Astrocyte of the cerebellum (primary cell): ENCODE results near the gene PPP1R12A.
"Not testable (repeated sequence)": the region's sequence is repeated elsewhere in the genome, so short reads cannot be mapped to it uniquely, and the experiment has no call there.

Experiments used
- DNase-seq: peaks from one replicate; pipeline ENCODE4 v3.0.0-alpha.2; 2011; ENCODE audit warnings: low read depth
- H3K4me3 ChIP-seq: 2 replicates; pipeline ENCODE4 v1.5.1; 2011; ENCODE audit warnings: mild to moderate bottlenecking, low read depth, low read length, moderate library complexity
- CTCF ChIP-seq: IDR thresholded peaks from 2 replicates; pipeline ENCODE4 v1.5.1; 2012; ENCODE audit warnings: low read length, low read depth, moderate library complexity, mild to moderate bottlenecking; ENCODE audit errors: missing control alignments
- in situ Hi-C: cut with HindIII; loops from 2 replicates; pipeline ENCODE4 v1.10.0; 2017; ENCODE audit warnings: low sequenced_read_pairs

PPP1R12A gene

GRCh38 chr12:79954037-79954610, 19.2 kb upstream of the PPP1R12A start:
- DNase-seq = no peak
- TF ChIP-seq CTCF = no peak
- in situ Hi-C loops = no loop called here
- H3K4me3 ChIP-seq = no peak overlapping the region

- in situ Hi-C loops = no loop called here
- TF ChIP-seq CTCF = no peak
- no peak overlapping the region for H3K4me3 ChIP-seq
- DNase-seq = no peak
These were observed 14.2 kb upstream of the PPP1R12A start for GRCh38 chr12:79949098-79949497.

GRCh38 chr12:79945433-79945832, 10.5 kb upstream of the PPP1R12A start:
- no peak overlapping the region for H3K4me3 ChIP-seq
- no peak for TF ChIP-seq CTCF
- DNase-seq = no peak
- in situ Hi-C loops = no loop called here

- no peak overlapping the region for H3K4me3 ChIP-seq
- in situ Hi-C loops = no loop called here
- DNase-seq = no peak
- TF ChIP-seq CTCF = no peak
These were observed 9.7 kb upstream of the PPP1R12A start for GRCh38 chr12:79944565-79944964.

GRCh38 chr12:79942846-79943245, 7.9 kb upstream of the PPP1R12A start:
- in situ Hi-C loops = not testable (repeated sequence)

GRCh38 chr12:79939728-79940310, 4.9 kb upstream of the PPP1R12A start:
- in situ Hi-C loops = no loop called here
- H3K4me3 ChIP-seq = no peak overlapping the region
- TF ChIP-seq CTCF = no peak
- DNase-seq = no peak

More at GRCh38 chr12:79942846-79943245, 7.9 kb upstream of the PPP1R12A start:
- DNase-seq, H3K4me3 ChIP-seq: not testable (repeated sequence)

- TF ChIP-seq CTCF = no peak
- no peak overlapping the region for H3K4me3 ChIP-seq
- in situ Hi-C loops = no loop called here
- DNase-seq = no peak
These were observed 3.9 kb upstream of the PPP1R12A start for GRCh38 chr12:79938843-79939242.
